GM12878 (cell line): ENCODE results near the gene ANGEL1.

ENCODE experiments used
- BACH1 ChIP-seq: fragments of 450-650 bp; IDR thresholded peaks from 2 replicates; pipeline ENCODE4 v1.6.1; 2017; ENCODE audit warnings: mild to moderate bottlenecking, borderline replicate concordance
- BRCA1 ChIP-seq: IDR thresholded peaks from 2 replicates; pipeline ENCODE4 v1.6.1; 2011; ENCODE audit warnings: low read depth, low read length, improper control_type of control experiment
- EP300 ChIP-seq, 2 experiments: fragments of 150-350 bp in 1 of 2; IDR thresholded peaks; 2 replicates each; pipeline ENCODE4 v1.6.1; 2011 to 2012; ENCODE audit warnings: low read depth in 2 of 2, low read length in 2 of 2, borderline replicate concordance in 1 of 2, improper control_type of control experiment in 1 of 2, inconsistent platforms in 1 of 2; ENCODE audit not compliant: control insufficient read depth in 1 of 2
- ESRRA ChIP-seq: IDR thresholded peaks from 2 replicates; pipeline ENCODE4 v1.6.1; 2012; ENCODE audit warnings: mild to moderate bottlenecking, low read length, improper control_type of control experiment
- EZH2 ChIP-seq: IDR thresholded peaks from 2 replicates; pipeline ENCODE4 v1.6.1; 2012; ENCODE audit warnings: low read depth, mild to moderate bottlenecking, control low read depth, inconsistent platforms, low read length, borderline replicate concordance; ENCODE audit not compliant: control insufficient read depth
- GABPA ChIP-seq: IDR thresholded peaks from 2 replicates; pipeline ENCODE4 v1.6.1; 2014; ENCODE audit warnings: antibody characterized with exemption, low read depth, mild to moderate bottlenecking, inconsistent platforms
- JUND ChIP-seq: IDR thresholded peaks from 2 replicates; pipeline ENCODE4 v1.6.1; 2012; ENCODE audit warnings: low read depth, mild to moderate bottlenecking, low read length, improper control_type of control experiment, moderate library complexity
- RAD21 ChIP-seq: IDR thresholded peaks from 2 replicates; pipeline ENCODE4 v1.6.1; 2011; ENCODE audit warnings: mild to moderate bottlenecking, low read depth, low read length, moderate library complexity; ENCODE audit not compliant: insufficient read depth
- RBBP5 ChIP-seq: fragments of 200-600 bp; sonication (generic); conservative IDR thresholded peaks from 2 replicates; pipeline ENCODE4 v1.6.1; 2016
- RFX5 ChIP-seq: IDR thresholded peaks from 2 replicates; pipeline ENCODE4 v1.6.1; 2011; ENCODE audit warnings: low read depth, low read length, improper control_type of control experiment
- SMC3 ChIP-seq: IDR thresholded peaks from 2 replicates; pipeline ENCODE4 v1.6.1; 2011; ENCODE audit warnings: low read length, improper control_type of control experiment, borderline replicate concordance
- TCF12 ChIP-seq: IDR thresholded peaks from 2 replicates; pipeline ENCODE4 v1.6.1; 2011; ENCODE audit warnings: low read depth, mild to moderate bottlenecking, low read length
- YBX1 ChIP-seq: fragments of 450-650 bp; IDR thresholded peaks from 2 replicates; pipeline ENCODE4 v1.6.1; 2016; ENCODE audit warnings: antibody characterized with exemption
- TF ChIP-seq, protein P1 (sequence below), 3 experiments: IDR thresholded peaks in 2 of 3; conservative IDR thresholded peaks in 1 of 3; 2 replicates each; pipeline ENCODE4 v1.5.1; 2011; ENCODE audit warnings: low read depth in 3 of 3, low read length in 3 of 3, mild to moderate bottlenecking in 3 of 3, control low read depth in 2 of 3, moderate library complexity in 2 of 3, inconsistent platforms in 1 of 3, mixed read lengths in 1 of 3; ENCODE audit not compliant: control insufficient read depth in 2 of 3, insufficient read depth in 1 of 3; ENCODE audit errors: extremely low read depth in 1 of 3

DNA sequence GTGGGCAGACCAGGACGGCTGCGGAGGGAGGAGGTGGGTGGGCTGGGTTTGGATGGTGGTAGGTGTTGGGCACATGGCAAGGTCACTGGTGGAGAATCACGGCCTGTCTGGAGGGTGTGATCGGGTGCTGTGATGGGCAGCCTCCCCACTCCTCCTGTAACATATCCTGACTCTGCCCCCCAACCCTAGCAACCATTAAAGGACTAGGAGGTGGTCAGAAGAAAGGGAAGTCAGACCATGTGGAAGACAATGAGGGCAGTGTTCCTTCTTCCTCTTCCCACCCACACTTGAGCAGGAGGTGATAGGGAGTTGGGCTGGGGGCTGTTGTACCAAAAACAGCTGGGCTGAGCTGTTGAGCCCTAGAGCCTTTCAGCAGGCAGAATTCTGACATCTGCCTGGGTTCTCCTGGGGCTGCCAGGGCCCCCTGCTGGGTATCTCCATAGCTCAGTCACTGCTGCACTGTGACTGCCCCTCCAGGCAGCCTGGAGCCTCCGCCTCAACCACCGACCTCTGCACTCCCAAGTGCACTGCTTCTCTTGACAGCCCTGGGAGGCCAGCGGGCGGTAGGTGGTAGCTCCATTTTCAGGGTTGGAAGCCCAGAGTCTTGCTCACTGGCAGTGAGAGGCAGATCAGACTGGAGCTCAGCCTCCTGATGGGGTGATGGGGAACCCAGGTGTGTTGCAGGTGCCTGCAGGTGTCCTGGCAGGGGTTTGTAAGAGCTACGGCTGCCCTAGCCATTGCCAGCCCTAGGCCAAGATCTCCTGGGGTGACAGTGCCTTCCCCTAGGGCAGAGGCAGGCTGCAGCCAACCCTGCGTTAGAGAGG is 36.0 kb downstream of the ANGEL1 start:
- TF ChIP-seq ESRRA (no peak), RAD21 (no peak), EZH2 (no peak), JUND (no peak), BACH1 (no peak), EP300 (IDR thresholded peaks at IDR 0.05; ENCODE audit: borderline replicate concordance in 1 of 2, control insufficient read depth in 1 of 2, low read depth in 2 of 2, low read length in 2 of 2) (no peak), TCF12 (no peak), RFX5 (no peak), RBBP5 (no peak), BRCA1 (no peak), GABPA (no peak), YBX1 (no peak), SMC3 (no peak)
- TF ChIP-seq, protein P1, sequence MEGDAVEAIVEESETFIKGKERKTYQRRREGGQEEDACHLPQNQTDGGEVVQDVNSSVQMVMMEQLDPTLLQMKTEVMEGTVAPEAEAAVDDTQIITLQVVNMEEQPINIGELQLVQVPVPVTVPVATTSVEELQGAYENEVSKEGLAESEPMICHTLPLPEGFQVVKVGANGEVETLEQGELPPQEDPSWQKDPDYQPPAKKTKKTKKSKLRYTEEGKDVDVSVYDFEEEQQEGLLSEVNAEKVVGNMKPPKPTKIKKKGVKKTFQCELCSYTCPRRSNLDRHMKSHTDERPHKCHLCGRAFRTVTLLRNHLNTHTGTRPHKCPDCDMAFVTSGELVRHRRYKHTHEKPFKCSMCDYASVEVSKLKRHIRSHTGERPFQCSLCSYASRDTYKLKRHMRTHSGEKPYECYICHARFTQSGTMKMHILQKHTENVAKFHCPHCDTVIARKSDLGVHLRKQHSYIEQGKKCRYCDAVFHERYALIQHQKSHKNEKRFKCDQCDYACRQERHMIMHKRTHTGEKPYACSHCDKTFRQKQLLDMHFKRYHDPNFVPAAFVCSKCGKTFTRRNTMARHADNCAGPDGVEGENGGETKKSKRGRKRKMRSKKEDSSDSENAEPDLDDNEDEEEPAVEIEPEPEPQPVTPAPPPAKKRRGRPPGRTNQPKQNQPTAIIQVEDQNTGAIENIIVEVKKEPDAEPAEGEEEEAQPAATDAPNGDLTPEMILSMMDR (IDR thresholded peaks at IDR 0.05 in 2 of 3, conservative IDR thresholded peaks at IDR 0.05 in 1 of 3; ENCODE audit: control insufficient read depth in 2 of 3, extremely low read depth in 1 of 3, insufficient read depth in 1 of 3, low read depth in 3 of 3, low read length in 3 of 3): 0 out of 6 replicates have a peak, but pooled peaks of 1 of the 3 experiments have one; percentile 4
